SK-N-SH (cell line): Measurements from ENCODE around the gene NEDD8. TPM values are rescaled to one million over a fixed set of nuclear protein-coding genes. Genes with fewer than 3 reads are reported as not detected.

Experiments
- CTCF ChIA-PET: fragments of 300-600, 350-600 bp; formaldehyde crosslinking; extraction: SDS; loops from one replicate; lab custom pipeline; 2021; lab: Yijun Ruan, JAX
- POLR2A ChIA-PET: fragments of 350-600 bp; sonication (Branson Sonifier 250); formaldehyde crosslinking; extraction: SDS; loops from one replicate; lab custom pipeline; 2020; ENCODE audit warnings: antibody characterized with exemption, inconsistent platforms; lab: Yijun Ruan, JAX
- DNase-seq: peaks from one replicate; pipeline ENCODE4 v3.0.0; 2012
- H2AFZ ChIP-seq: fragments of 200-600 bp; sonication (generic); 2 replicates; pipeline ENCODE4 v1.8.1; 2016; ENCODE audit warnings: antibody characterized with exemption, mild to moderate bottlenecking, low read depth
- H3F3A ChIP-seq: fragments of 200-600 bp; sonication (generic); replicated peaks from 2 replicates; pipeline ENCODE3; 2016; ENCODE audit warnings: antibody characterized with exemption, mild to moderate bottlenecking; ENCODE audit not compliant: insufficient read depth
- H3K27ac ChIP-seq, 2 experiments: fragments of 200-500 bp in 1 of 2; fragments of 200-600 bp in 1 of 2; sonication (Bioruptor generic) in 1 of 2; sonication (generic), shearing (Covaris generic) in 1 of 2; 2 replicates each; pipeline versions ENCODE4 v1.5.1 to v1.6.1; 2014 to 2016; ENCODE audit warnings: low read depth in 2 of 2, inconsistent platforms in 1 of 2, low read length in 1 of 2, mild to moderate bottlenecking in 1 of 2, mixed read lengths in 1 of 2
- H3K27me3 ChIP-seq: fragments of 200-600 bp; sonication (generic), shearing (Covaris generic); 2 replicates; pipeline ENCODE4 v1.6.1; 2016; ENCODE audit warnings: mixed run types; ENCODE audit not compliant: insufficient read depth
- H3K36me3 ChIP-seq, 2 experiments: fragments of 200-500 bp in 1 of 2; fragments of 200-600 bp in 1 of 2; sonication (Bioruptor generic) in 1 of 2; sonication (generic) in 1 of 2; replicated peaks in 1 of 2; 2 replicates each; pipeline versions ENCODE3 to v1.5.1; 2014 to 2016; ENCODE audit warnings: low read length in 1 of 2, mild to moderate bottlenecking in 1 of 2; ENCODE audit not compliant: insufficient read depth in 2 of 2, control insufficient read depth in 1 of 2
- H3K4me1 ChIP-seq, 2 experiments: fragments of 200-500 bp in 1 of 2; fragments of 200-600 bp in 1 of 2; sonication (Bioruptor generic) in 1 of 2; sonication (generic), shearing (Covaris generic) in 1 of 2; 2 replicates each; pipeline versions ENCODE4 v1.5.1 to v1.6.1; 2014 to 2016; ENCODE audit warnings: low read depth in 1 of 2, low read length in 1 of 2, mixed run types in 1 of 2; ENCODE audit not compliant: insufficient read depth in 2 of 2, control insufficient read depth in 1 of 2
- H3K4me2 ChIP-seq: fragments of 200-600 bp; sonication (generic), shearing (Covaris generic); 2 replicates; pipeline ENCODE4 v1.6.1; 2017; ENCODE audit warnings: mixed run types
- H3K4me3 ChIP-seq, 2 experiments: fragments of 200-500 bp in 1 of 2; fragments of 200-600 bp in 1 of 2; sonication (Bioruptor generic) in 1 of 2; sonication (generic), shearing (Covaris generic) in 1 of 2; 2 replicates each; pipeline versions ENCODE4 v1.5.1 to v1.8.1; 2014 to 2016; ENCODE audit warnings: low read depth in 2 of 2, inconsistent platforms in 1 of 2, low read length in 1 of 2, mild to moderate bottlenecking in 1 of 2, mixed read lengths in 1 of 2, moderate library complexity in 1 of 2
- H3K79me2 ChIP-seq: fragments of 200-600 bp; sonication (generic); 2 replicates; pipeline ENCODE4 v1.8.1; 2017; ENCODE audit warnings: mild to moderate bottlenecking; ENCODE audit not compliant: insufficient read depth
- H3K9ac ChIP-seq: fragments of 200-600 bp; sonication (generic); 2 replicates; pipeline ENCODE4 v1.6.1; 2017; ENCODE audit warnings: mixed run types
- H3K9me2 ChIP-seq: fragments of 200-600 bp; sonication (generic); 2 replicates; pipeline ENCODE4 v1.6.1; 2017; ENCODE audit warnings: mixed run types
- H3K9me3 ChIP-seq: fragments of 200-600 bp; sonication (generic); 2 replicates; pipeline ENCODE4 v1.6.1; 2017; ENCODE audit warnings: mixed run types, mild to moderate bottlenecking, moderate library complexity
- H4K20me1 ChIP-seq: fragments of 200-600 bp; sonication (generic); 2 replicates; pipeline ENCODE4 v1.6.1; 2017; ENCODE audit warnings: mild to moderate bottlenecking, mixed run types; ENCODE audit not compliant: insufficient read depth
- ELF1 ChIP-seq: IDR thresholded peaks from 2 replicates; pipeline ENCODE4 v1.4.0; 2012
- EP300 ChIP-seq, 2 experiments: IDR thresholded peaks; 2 replicates each; pipeline versions ENCODE4 v1.4.0 to v1.6.1; 2012; ENCODE audit warnings: borderline replicate concordance in 1 of 2, low read depth in 1 of 2, low read length in 1 of 2
- FOSL2 ChIP-seq: IDR thresholded peaks from 2 replicates; pipeline ENCODE4 v1.4.0; 2012; ENCODE audit warnings: low read depth, mild to moderate bottlenecking, moderate library complexity, borderline replicate concordance
- FOXJ3 ChIP-seq: sonication (generic); formaldehyde crosslinking; IDR thresholded peaks from 2 replicates; pipeline ENCODE4 v1.5.1; 2020; ENCODE audit warnings: mild to moderate bottlenecking, missing genetic modification reagents
- FOXM1 ChIP-seq: IDR thresholded peaks from 2 replicates; pipeline ENCODE4 v1.4.0; 2012; ENCODE audit warnings: low read depth, mild to moderate bottlenecking
- GABPA ChIP-seq: IDR thresholded peaks from 2 replicates; pipeline ENCODE4 v1.4.0; 2012; ENCODE audit warnings: low read depth, mild to moderate bottlenecking
- GATA2 ChIP-seq: sonication (generic); formaldehyde crosslinking; IDR thresholded peaks from 2 replicates; pipeline ENCODE4 v1.5.0; 2020; ENCODE audit warnings: mild to moderate bottlenecking, missing genetic modification reagents
- MEF2A ChIP-seq: IDR thresholded peaks from 2 replicates; pipeline ENCODE4 v1.4.0; 2012; ENCODE audit warnings: low read depth, borderline replicate concordance
- MXI1 ChIP-seq: IDR thresholded peaks from 2 replicates; pipeline ENCODE4 v1.6.1; 2012; ENCODE audit warnings: mild to moderate bottlenecking, low read depth, low read length, improper control_type of control experiment
- NFIC ChIP-seq: IDR thresholded peaks from 2 replicates; pipeline ENCODE4 v1.4.0; 2012; ENCODE audit warnings: borderline replicate concordance
- NRF1 ChIP-seq: IDR thresholded peaks from 2 replicates; pipeline ENCODE4 v1.6.1; 2012; ENCODE audit warnings: low read depth, mild to moderate bottlenecking, low read length
- POLR2AphosphoS5 ChIP-seq: IDR thresholded peaks from 2 replicates; pipeline ENCODE4 v1.6.1; 2012; ENCODE audit warnings: low read depth, low read length
- RAD21 ChIP-seq: IDR thresholded peaks from 2 replicates; pipeline ENCODE4 v1.6.1; 2012; ENCODE audit warnings: mild to moderate bottlenecking, low read length
- RCOR1 ChIP-seq: fragments of 150-350 bp; IDR thresholded peaks from 2 replicates; pipeline ENCODE4 v1.6.1; 2017; ENCODE audit warnings: antibody characterized with exemption, low read length
- RFX5 ChIP-seq: IDR thresholded peaks from 2 replicates; pipeline ENCODE4 v1.6.1; 2012; ENCODE audit warnings: mild to moderate bottlenecking, improper control_type of control experiment, low read length
- RXRA ChIP-seq: IDR thresholded peaks from 2 replicates; pipeline ENCODE4 v1.4.0; 2012; ENCODE audit warnings: low read depth, mild to moderate bottlenecking, borderline replicate concordance
- TAF1 ChIP-seq: IDR thresholded peaks from 2 replicates; pipeline ENCODE4 v1.6.1; 2012; ENCODE audit warnings: low read depth, mild to moderate bottlenecking, low read length, moderate library complexity, borderline replicate concordance
- TEAD4 ChIP-seq: IDR thresholded peaks from 2 replicates; pipeline ENCODE4 v1.4.0; 2012; ENCODE audit warnings: mild to moderate bottlenecking, borderline replicate concordance; ENCODE audit not compliant: insufficient read depth
- YY1 ChIP-seq: IDR thresholded peaks from 2 replicates; pipeline ENCODE4 v1.4.0; 2012; ENCODE audit warnings: low read depth, mild to moderate bottlenecking
- WGBS: methylation state at CpG from one replicate; pipeline ENCODE4 v1.1.6; 2017; ENCODE audit warnings: low lambda C conversion rate; 5-methylcytosine and 5-hydroxymethylcytosine counted together
- polyA plus RNA-seq, 3 experiments: library from polyadenylated mRNA; depleted of rRNA; stranded (reverse); fragments of >200 nt; gene quantifications; 2 replicates each; pipeline ENCODE4 v1.2.3, GENCODE V29; 2012
- TF ChIP-seq, protein P1 (sequence below): fragments of 150-350 bp; IDR thresholded peaks from 2 replicates; pipeline ENCODE4 v1.6.1; 2017; ENCODE audit warnings: antibody characterized with exemption, low read length, low read depth, borderline replicate concordance
- TF ChIP-seq, protein P2 (sequence below): IDR thresholded peaks from 2 replicates; pipeline ENCODE4 v1.4.0; 2012; ENCODE audit warnings: low read depth, borderline replicate concordance
- TF ChIP-seq, protein P3 (sequence below): IDR thresholded peaks from 2 replicates; pipeline ENCODE4 v1.4.0; 2012; ENCODE audit warnings: low read depth, borderline replicate concordance
- TF ChIP-seq, protein P4 (sequence below): IDR thresholded peaks from 2 replicates; pipeline ENCODE4 v1.4.0; 2012; ENCODE audit warnings: low read depth
- TF ChIP-seq, protein P5 (sequence below): IDR thresholded peaks from 2 replicates; pipeline ENCODE4 v1.6.1; 2012; ENCODE audit warnings: mild to moderate bottlenecking, low read depth, low read length, moderate library complexity

The NEDD8 gene
- polyA plus RNA-seq, 1 of the 3 experiments (the other 2 are of a cell fraction), result 534 TPM

DNA sequence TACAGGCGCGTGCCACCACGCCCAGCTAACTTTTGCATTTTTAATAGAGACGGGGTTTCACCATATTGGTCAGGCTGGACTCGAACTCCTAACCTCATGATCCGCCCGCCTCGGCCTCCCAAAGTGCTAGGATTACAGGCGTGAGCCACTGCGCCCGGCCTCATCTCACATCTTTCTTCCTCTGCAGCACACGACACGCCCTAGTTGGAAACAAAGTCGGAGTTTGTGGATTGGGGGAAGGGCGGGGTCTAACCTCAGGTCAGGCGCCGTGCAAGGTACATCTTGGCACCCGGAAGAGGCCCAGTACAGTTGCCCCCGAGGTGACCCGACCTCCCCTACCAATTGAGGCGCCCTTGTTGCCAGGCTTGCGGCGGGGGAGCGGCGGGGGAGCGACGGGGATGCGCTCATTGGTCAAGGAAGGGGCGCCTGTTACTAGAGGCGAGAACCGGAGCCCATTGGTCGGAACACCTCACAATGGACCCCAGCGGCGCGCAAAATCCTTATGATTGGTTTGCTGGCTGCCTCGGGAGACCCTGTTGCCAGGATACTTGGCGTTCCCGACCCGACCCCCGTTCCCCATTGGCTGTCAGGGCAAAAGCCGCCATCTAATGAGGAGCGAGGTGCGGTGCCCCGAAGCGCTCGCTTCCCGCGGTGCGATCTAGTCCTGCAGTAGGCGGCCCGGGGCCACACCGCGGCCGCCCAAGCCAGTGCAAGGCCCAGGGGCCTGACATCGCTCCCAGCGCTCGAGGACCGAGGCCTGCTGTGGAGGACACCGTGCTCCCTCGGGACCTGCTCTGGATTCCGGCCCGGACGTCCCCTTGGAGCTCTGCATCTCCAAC is 60.5 kb downstream of the NEDD8 start, which contains the start of gene REC8:
Gene REC8, plus strand, starts transcription at position 659 of the 839 bp plus-strand sequence. CDS start 473 bp downstream, outside the sequence.
- Histone ChIP-seq H3K4me3 (peak within 1 kb of the TSS; percentile 46 to 54; a peak in 3 of 4 replicates), H3K27me3 (no peaks in the 10 kb centered on the region), H3K79me2 (no peaks in the 10 kb centered on the region), H2AFZ (no peak within 1 kb of the TSS), H3K9me3 (no peaks in the 10 kb centered on the region), H3K4me1 (peaks cover 0 to 11% of the 10 kb centered on the region in 2 experiments; a peak in 1 of 4 replicates), H3K27ac (peak within 1 kb of the TSS in 1 of 2 experiments; percentile 90; a peak in 2 of 4 replicates), H3K36me3 (peaks cover 0 to 4% of the 10 kb centered on the region in 2 experiments), H4K20me1 (no peaks in the 10 kb centered on the region), H3F3A (peaks cover 3% of the 10 kb centered on the region), H3K4me2 (peak within 1 kb of the TSS; percentile 53), H3K9me2 (no peaks in the 10 kb centered on the region), H3K9ac (no peak within 1 kb of the TSS)
- ChIA-PET CTCF (interaction anchor here (0.8 to 2.7 kb wide), 4 partner anchors 11 to 120 kb away, joined by 3 to 23 read pairs (median 4); partner anchors contain the start of genes CARMIL3 and IRF9), POLR2A (interaction anchor here (0.6 to 3.1 kb wide), 6 partner anchors 10 to 25 kb away, joined by 3 to 21 read pairs (median 4); partner anchors contain the start of genes IPO4, IRF9, PSME2 and RNF31)
- WGBS, result 49% methylated on average over 22 of the region's 63 CpGs
- DNase-seq, result peak; percentile 97
- TF ChIP-seq RFX5, result peak; percentile 95
- TF ChIP-seq POLR2AphosphoS5, result no peak; the same call in 1 of the 2 replicates
- TF ChIP-seq RXRA, result peak; percentile 81; the same call in 1 of the 2 replicates
- no peak for TF ChIP-seq RAD21
- TF ChIP-seq NRF1, result no peak
- TF ChIP-seq FOSL2, result no peak
- TF ChIP-seq RCOR1, result no peak
- TF ChIP-seq, protein P1, sequence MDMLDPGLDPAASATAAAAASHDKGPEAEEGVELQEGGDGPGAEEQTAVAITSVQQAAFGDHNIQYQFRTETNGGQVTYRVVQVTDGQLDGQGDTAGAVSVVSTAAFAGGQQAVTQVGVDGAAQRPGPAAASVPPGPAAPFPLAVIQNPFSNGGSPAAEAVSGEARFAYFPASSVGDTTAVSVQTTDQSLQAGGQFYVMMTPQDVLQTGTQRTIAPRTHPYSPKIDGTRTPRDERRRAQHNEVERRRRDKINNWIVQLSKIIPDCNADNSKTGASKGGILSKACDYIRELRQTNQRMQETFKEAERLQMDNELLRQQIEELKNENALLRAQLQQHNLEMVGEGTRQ, result no peak
- TF ChIP-seq, protein P2, sequence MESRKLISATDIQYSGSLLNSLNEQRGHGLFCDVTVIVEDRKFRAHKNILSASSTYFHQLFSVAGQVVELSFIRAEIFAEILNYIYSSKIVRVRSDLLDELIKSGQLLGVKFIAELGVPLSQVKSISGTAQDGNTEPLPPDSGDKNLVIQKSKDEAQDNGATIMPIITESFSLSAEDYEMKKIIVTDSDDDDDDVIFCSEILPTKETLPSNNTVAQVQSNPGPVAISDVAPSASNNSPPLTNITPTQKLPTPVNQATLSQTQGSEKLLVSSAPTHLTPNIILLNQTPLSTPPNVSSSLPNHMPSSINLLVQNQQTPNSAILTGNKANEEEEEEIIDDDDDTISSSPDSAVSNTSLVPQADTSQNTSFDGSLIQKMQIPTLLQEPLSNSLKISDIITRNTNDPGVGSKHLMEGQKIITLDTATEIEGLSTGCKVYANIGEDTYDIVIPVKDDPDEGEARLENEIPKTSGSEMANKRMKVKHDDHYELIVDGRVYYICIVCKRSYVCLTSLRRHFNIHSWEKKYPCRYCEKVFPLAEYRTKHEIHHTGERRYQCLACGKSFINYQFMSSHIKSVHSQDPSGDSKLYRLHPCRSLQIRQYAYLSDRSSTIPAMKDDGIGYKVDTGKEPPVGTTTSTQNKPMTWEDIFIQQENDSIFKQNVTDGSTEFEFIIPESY, result no peak
- TF ChIP-seq MXI1, result peak; percentile 36
- TF ChIP-seq, protein P3, sequence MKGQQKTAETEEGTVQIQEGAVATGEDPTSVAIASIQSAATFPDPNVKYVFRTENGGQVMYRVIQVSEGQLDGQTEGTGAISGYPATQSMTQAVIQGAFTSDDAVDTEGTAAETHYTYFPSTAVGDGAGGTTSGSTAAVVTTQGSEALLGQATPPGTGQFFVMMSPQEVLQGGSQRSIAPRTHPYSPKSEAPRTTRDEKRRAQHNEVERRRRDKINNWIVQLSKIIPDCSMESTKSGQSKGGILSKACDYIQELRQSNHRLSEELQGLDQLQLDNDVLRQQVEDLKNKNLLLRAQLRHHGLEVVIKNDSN, result no peak
- TF ChIP-seq TEAD4, result no peak
- TF ChIP-seq GATA2 (CRISPR knock-in tag), result no peak
- TF ChIP-seq TAF1, result no peak
- TF ChIP-seq YY1, result no peak
- TF ChIP-seq, protein P4, sequence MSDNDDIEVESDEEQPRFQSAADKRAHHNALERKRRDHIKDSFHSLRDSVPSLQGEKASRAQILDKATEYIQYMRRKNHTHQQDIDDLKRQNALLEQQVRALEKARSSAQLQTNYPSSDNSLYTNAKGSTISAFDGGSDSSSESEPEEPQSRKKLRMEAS, result no peak; the same call in 1 of the 2 replicates
- TF ChIP-seq, protein P5, sequence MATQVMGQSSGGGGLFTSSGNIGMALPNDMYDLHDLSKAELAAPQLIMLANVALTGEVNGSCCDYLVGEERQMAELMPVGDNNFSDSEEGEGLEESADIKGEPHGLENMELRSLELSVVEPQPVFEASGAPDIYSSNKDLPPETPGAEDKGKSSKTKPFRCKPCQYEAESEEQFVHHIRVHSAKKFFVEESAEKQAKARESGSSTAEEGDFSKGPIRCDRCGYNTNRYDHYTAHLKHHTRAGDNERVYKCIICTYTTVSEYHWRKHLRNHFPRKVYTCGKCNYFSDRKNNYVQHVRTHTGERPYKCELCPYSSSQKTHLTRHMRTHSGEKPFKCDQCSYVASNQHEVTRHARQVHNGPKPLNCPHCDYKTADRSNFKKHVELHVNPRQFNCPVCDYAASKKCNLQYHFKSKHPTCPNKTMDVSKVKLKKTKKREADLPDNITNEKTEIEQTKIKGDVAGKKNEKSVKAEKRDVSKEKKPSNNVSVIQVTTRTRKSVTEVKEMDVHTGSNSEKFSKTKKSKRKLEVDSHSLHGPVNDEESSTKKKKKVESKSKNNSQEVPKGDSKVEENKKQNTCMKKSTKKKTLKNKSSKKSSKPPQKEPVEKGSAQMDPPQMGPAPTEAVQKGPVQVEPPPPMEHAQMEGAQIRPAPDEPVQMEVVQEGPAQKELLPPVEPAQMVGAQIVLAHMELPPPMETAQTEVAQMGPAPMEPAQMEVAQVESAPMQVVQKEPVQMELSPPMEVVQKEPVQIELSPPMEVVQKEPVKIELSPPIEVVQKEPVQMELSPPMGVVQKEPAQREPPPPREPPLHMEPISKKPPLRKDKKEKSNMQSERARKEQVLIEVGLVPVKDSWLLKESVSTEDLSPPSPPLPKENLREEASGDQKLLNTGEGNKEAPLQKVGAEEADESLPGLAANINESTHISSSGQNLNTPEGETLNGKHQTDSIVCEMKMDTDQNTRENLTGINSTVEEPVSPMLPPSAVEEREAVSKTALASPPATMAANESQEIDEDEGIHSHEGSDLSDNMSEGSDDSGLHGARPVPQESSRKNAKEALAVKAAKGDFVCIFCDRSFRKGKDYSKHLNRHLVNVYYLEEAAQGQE, result no peak
- TF ChIP-seq NFIC, result no peak
- peak in 1 of 2 experiments; percentile 52; a peak in 1 of 4 replicates for TF ChIP-seq EP300 (IDR thresholded peaks at IDR 0.05; ENCODE audit: borderline replicate concordance in 1 of 2, low read depth in 1 of 2, low read length in 1 of 2)
- TF ChIP-seq GABPA, result no peak
- TF ChIP-seq FOXM1, result no peak
- 0 out of 2 replicates have a peak, but pooled peaks have one; percentile 53 for TF ChIP-seq ELF1
- no peak for TF ChIP-seq MEF2A
- no peak for TF ChIP-seq FOXJ3
